ENCODE data around the gene ST8SIA2.

DNA sequence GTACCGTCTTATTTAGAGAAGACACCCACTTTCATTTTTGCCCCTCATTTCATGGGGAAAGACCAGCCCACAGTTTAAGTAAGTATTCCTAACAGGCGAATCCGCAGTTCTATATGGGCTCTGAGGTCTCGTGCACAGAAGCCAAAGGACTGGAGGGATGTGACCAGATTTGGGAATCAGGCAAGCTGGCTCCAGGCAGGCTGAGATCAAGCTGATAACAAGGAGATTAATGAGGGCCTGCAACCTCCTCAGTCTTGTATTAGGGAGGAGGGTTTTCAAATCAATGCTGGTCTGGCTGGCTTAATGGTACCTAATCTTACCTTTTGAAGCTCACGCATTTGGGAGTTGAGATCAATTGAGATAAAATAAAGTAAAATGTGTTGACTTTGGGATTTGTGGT is 15.3 kb downstream of the ST8SIA2 start:
- TF ChIP-seq, protein P1, sequence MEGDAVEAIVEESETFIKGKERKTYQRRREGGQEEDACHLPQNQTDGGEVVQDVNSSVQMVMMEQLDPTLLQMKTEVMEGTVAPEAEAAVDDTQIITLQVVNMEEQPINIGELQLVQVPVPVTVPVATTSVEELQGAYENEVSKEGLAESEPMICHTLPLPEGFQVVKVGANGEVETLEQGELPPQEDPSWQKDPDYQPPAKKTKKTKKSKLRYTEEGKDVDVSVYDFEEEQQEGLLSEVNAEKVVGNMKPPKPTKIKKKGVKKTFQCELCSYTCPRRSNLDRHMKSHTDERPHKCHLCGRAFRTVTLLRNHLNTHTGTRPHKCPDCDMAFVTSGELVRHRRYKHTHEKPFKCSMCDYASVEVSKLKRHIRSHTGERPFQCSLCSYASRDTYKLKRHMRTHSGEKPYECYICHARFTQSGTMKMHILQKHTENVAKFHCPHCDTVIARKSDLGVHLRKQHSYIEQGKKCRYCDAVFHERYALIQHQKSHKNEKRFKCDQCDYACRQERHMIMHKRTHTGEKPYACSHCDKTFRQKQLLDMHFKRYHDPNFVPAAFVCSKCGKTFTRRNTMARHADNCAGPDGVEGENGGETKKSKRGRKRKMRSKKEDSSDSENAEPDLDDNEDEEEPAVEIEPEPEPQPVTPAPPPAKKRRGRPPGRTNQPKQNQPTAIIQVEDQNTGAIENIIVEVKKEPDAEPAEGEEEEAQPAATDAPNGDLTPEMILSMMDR (IDR thresholded peaks at IDR 0.05), result no peak
- TF ChIP-seq EZH2 (IDR thresholded peaks at IDR 0.05) (no peak), EZH2phosphoT487 (IDR thresholded peaks at IDR 0.05) (no peak)

Measured in neural progenitor cell (in vitro differentiated cells).